Measurements from ENCODE around the gene PAK5. TPM values are rescaled to one million over a fixed set of nuclear protein-coding genes. Genes with fewer than 3 reads are reported as not detected.

Gene PAK5
- total RNA-seq, 1 donor from 2014 or later: 0.21 TPM

GRCh38 chr20:9535449-9535848, 303.4 kb downstream of the PAK5 start:
- Histone ChIP-seq H3K9me3 (no peaks in the 10 kb centered on the region), H3K27me3 (ENCODE audit: low read depth) (no peaks in the 10 kb centered on the region), H3K4me3 (no peak overlapping the region), H3K27ac (no peak overlapping the region), H3K36me3 (no peaks in the 10 kb centered on the region), H3K4me1 (no peaks in the 10 kb centered on the region)
- no peak for TF ChIP-seq CTCF (IDR thresholded peaks at IDR 0.05)
- intact Hi-C loops (cut with DNase I): no loop called here
- no peak for DNase-seq
- no peak for ATAC-seq

DNA sequence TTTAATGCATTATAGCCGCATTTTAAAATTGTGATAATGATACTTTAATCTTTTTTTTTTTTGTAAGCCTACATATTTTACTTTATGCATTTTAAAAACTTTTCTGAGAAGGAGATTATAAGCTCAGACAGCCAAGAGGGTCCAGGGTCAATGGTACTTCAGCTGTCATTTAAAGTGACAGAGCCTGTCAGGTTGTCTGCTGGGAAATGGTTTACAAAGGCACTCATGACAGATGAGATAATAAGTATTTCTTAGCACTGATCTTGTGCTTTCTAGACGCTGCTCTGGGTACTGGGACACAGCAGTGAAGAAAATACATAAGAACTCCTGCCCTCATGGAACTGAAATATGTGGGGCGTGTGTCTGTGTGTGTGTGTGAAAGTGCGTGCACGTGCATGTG, 304.9 kb downstream of the PAK5 start:
- no peak for TF ChIP-seq CTCF (IDR thresholded peaks at IDR 0.05)
- Histone ChIP-seq H3K36me3 (no peaks in the 10 kb centered on the region), H3K9me3 (no peaks in the 10 kb centered on the region), H3K4me3 (no peak overlapping the region), H3K4me1 (no peaks in the 10 kb centered on the region), H3K27ac (no peak overlapping the region), H3K27me3 (ENCODE audit: low read depth) (no peaks in the 10 kb centered on the region)
- ATAC-seq: no peak
- no peak for DNase-seq
- intact Hi-C loops (cut with DNase I): no loop called here

- Histone ChIP-seq H3K4me3 (no peak overlapping the region), H3K27me3 (ENCODE audit: low read depth) (no peaks in the 10 kb centered on the region), H3K9me3 (no peaks in the 10 kb centered on the region), H3K27ac (no peak overlapping the region), H3K4me1 (no peaks in the 10 kb centered on the region), H3K36me3 (no peaks in the 10 kb centered on the region)
- TF ChIP-seq CTCF (IDR thresholded peaks at IDR 0.05): no peak
- no peak for ATAC-seq
- DNase-seq: no peak
- intact Hi-C loops (cut with DNase I): no loop called here
These were observed 306.6 kb downstream of the PAK5 start for GRCh38 chr20:9532069-9532838.

DNA sequence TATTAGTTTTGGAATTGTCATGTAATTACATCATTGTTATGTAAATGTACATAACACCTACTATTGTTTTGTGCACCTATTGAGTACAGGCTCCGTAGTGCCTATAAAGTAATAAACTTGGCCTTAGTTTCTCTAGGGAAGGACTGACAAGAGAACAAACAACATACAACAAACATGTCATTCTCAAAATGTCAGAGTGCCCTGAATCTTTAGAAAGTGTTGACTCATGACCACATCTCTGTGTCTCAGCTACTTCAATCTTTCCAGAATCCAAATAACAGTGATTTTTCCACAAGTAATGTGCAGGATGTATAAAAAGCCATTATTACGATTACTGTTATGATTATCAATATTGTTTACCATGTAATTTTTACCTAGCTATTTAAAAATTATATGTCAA, 307.3 kb downstream of the PAK5 start:
- no peak for TF ChIP-seq CTCF (IDR thresholded peaks at IDR 0.05)
- Histone ChIP-seq H3K4me1 (no peaks in the 10 kb centered on the region), H3K27ac (no peak overlapping the region), H3K27me3 (ENCODE audit: low read depth) (no peaks in the 10 kb centered on the region), H3K4me3 (no peak overlapping the region), H3K9me3 (no peaks in the 10 kb centered on the region), H3K36me3 (no peaks in the 10 kb centered on the region)
- no peak for DNase-seq
- intact Hi-C loops (cut with DNase I): no loop called here
- ATAC-seq: no peak

DNA sequence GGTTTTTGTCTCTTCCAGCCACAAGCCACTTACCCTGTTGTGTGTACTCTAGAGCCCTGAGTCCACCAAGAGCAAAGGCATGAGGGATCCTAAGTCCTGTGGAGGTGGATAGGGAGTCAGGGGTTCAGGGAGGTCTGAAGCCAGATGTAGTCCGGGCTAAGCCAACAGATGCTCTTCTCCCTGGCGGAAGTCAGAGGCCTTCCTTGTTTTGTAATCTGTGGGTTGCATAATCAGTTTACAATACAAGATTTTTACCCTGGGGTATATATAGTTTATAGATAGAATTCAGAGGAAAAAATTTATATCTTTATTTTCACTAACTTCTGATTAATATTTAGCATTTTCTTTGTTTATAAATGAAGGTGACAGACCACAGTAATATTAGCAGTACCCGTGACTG, 315.2 kb downstream of the PAK5 start:
- DNase-seq: no peak
- no peak for ATAC-seq
- Histone ChIP-seq H3K9me3 (no peaks in the 10 kb centered on the region), H3K36me3 (no peaks in the 10 kb centered on the region), H3K27me3 (ENCODE audit: low read depth) (peaks cover 13% of the 10 kb centered on the region), H3K4me1 (no peaks in the 10 kb centered on the region), H3K27ac (no peak overlapping the region), H3K4me3 (no peak overlapping the region)
- intact Hi-C loops (cut with DNase I): no loop called here
- no peak for TF ChIP-seq CTCF (IDR thresholded peaks at IDR 0.05)

All from lower lobe of right lung (tissue), 2 donors.